Skeletal muscle cell (primary cell): ENCODE measurements around the gene RPS5.
"Not testable (repeated sequence)": the region's sequence is repeated elsewhere in the genome, so short reads cannot be mapped to it uniquely, and the experiment has no call there.

ENCODE experiments used
- DNase-seq: peaks from one replicate; pipeline ENCODE4 v3.0.0-alpha.2; 2010; ENCODE audit warnings: low read depth
- H3K4me3 ChIP-seq: 2 replicates; pipeline ENCODE4 v1.5.1; 2011; ENCODE audit warnings: low read depth, mild to moderate bottlenecking, control low read depth, low read length, moderate library complexity

RPS5 gene

GRCh38 chr19:58400316-58400915 is 13.3 kb downstream of the RPS5 start:
- peak overlapping the region; percentile 74 for H3K4me3 ChIP-seq
- DNase-seq = no peak

GRCh38 chr19:58400916-58401839 is 14.1 kb downstream of the RPS5 start:
- peak; percentile 97 for DNase-seq
- H3K4me3 ChIP-seq = peak overlapping the region; percentile 74

GRCh38 chr19:58401840-58402421 is 14.9 kb downstream of the RPS5 start:
- DNase-seq = no peak
- H3K4me3 ChIP-seq = peak overlapping the region; percentile 74

GRCh38 chr19:58403920-58404478 is 16.9 kb downstream of the RPS5 start:
- H3K4me3 ChIP-seq, DNase-seq: not testable (repeated sequence)

- H3K4me3 ChIP-seq = peak overlapping the region; percentile 93
- DNase-seq = no peak
Measured at GRCh38 chr19:58406818-58407657, 20.0 kb downstream of the RPS5 start.

- DNase-seq = no peak
- peak overlapping the region; percentile 93 for H3K4me3 ChIP-seq
Measured at GRCh38 chr19:58407658-58408151, 20.6 kb downstream of the RPS5 start.

- peak; percentile 80 for DNase-seq
- peak within 1 kb of the TSS; percentile 93 for H3K4me3 ChIP-seq
Measured at GRCh38 chr19:58408152-58409009, 21.3 kb downstream of the RPS5 start, which contains the start of gene ZNF584. Gene ZNF584 (plus strand): TSS chr19:58408649. CDS start chr19:58409148, 499 bp downstream.

GRCh38 chr19:58409010-58409790 is 22.1 kb downstream of the RPS5 start:
- no peak for DNase-seq
- peak overlapping the region; percentile 93 for H3K4me3 ChIP-seq

- H3K4me3 ChIP-seq = no peak overlapping the region
- DNase-seq = no peak
Measured at GRCh38 chr19:58416604-58417003, 29.5 kb downstream of the RPS5 start.

GRCh38 chr19:58417071-58417470 is 30.0 kb downstream of the RPS5 start:
- no peak overlapping the region for H3K4me3 ChIP-seq
- no peak for DNase-seq

GRCh38 chr19:58428617-58429016 is 41.5 kb downstream of the RPS5 start:
- no peak overlapping the region for H3K4me3 ChIP-seq
- no peak for DNase-seq

GRCh38 chr19:58429745-58430144 is 42.7 kb downstream of the RPS5 start:
- DNase-seq = no peak
- no peak overlapping the region for H3K4me3 ChIP-seq

GRCh38 chr19:58434217-58434616 is 47.1 kb downstream of the RPS5 start:
- H3K4me3 ChIP-seq = no peak overlapping the region
- DNase-seq = no peak

- peak within 1 kb of the TSS; percentile 95 for H3K4me3 ChIP-seq
- DNase-seq = peak; percentile 99
Measured at GRCh38 chr19:58439576-58440554, 52.8 kb downstream of the RPS5 start, which contains the start of gene ZNF132. Gene ZNF132 (minus strand): TSS chr19:58440153. CDS start chr19:58439821, 332 bp downstream.

- H3K4me3 ChIP-seq = peak overlapping the region; percentile 95
- no peak for DNase-seq
Measured at GRCh38 chr19:58440556-58440955, 53.5 kb downstream of the RPS5 start.

GRCh38 chr19:58442986-58443385 is 55.9 kb downstream of the RPS5 start:
- not testable (repeated sequence) for H3K4me3 ChIP-seq, DNase-seq
